ENCODE results near the gene IMMT. TPM values are rescaled to one million over a fixed set of nuclear protein-coding genes. Genes with fewer than 3 reads are reported as not detected.

IMMT gene
- total and polyA plus RNA-seq, 11 donors, result 62.0 to 315 (median 219) TPM

GRCh38 chr2:86233436-86233835 is 38.2 kb upstream of the IMMT start:
- no peak overlapping the region for H3K27ac ChIP-seq

GRCh38 chr2:86232910-86233309 is 37.6 kb upstream of the IMMT start:
- DNase-seq (no peak), ATAC-seq (no peak)
- no peaks in the 10 kb centered on the region for H3K27me3 ChIP-seq
- peaks cover 0 to 5% (median 0%) of the 10 kb centered on the region in 9 donors for H3K36me3 ChIP-seq
- no peak overlapping the region for H3K4me3 ChIP-seq
- H3K4me1 ChIP-seq, result peaks cover 0 to 21% (median 9%) of the 10 kb centered on the region in 12 donors
- WGBS, 4 donors, result 91 to 95% (median 93%) methylated on average over 6 of the region's 6 CpGs
- no peak overlapping the region for H3K27ac ChIP-seq
- intact Hi-C loops (cut with DNase I), result no loop called here
- no peaks in the 10 kb centered on the region for H3K9me3 ChIP-seq
- TF ChIP-seq CTCF (IDR thresholded peaks at IDR 0.05), result no peak
- no peak for TF ChIP-seq POLR2A (IDR thresholded peaks at IDR 0.05)

More at GRCh38 chr2:86233436-86233835, 38.2 kb upstream of the IMMT start:
- Histone ChIP-seq H3K4me1 (peaks cover 0 to 24% (median 9%) of the 10 kb centered on the region in 12 donors), H3K27me3 (no peaks in the 10 kb centered on the region), H3K4me3 (no peak overlapping the region), H3K9me3 (no peaks in the 10 kb centered on the region), H3K36me3 (peaks cover 0 to 5% (median 0%) of the 10 kb centered on the region in 9 donors)
- 51 to 78% (median 73%) methylated on average over 4 of the region's 4 CpGs for WGBS, 4 donors
- intact Hi-C loops (cut with DNase I), result no loop called here
- no peak for DNase-seq
- TF ChIP-seq CTCF (IDR thresholded peaks at IDR 0.05), result no peak
- no peak for TF ChIP-seq POLR2A (IDR thresholded peaks at IDR 0.05)
- no peak for ATAC-seq

- H3K4me1 ChIP-seq, result peaks cover 0 to 21% (median 9%) of the 10 kb centered on the region in 12 donors
- no peak for DNase-seq
- H3K9me3 ChIP-seq, result no peaks in the 10 kb centered on the region
- 87 to 90% (median 88%) methylated on average over 14 to 15 of the region's 15 CpGs for WGBS, 4 donors
- no peak for ATAC-seq
- intact Hi-C loops (cut with DNase I), result no loop called here
- no peak overlapping the region for H3K27ac ChIP-seq
- no peaks in the 10 kb centered on the region for H3K27me3 ChIP-seq
- peaks cover 0 to 5% (median 0%) of the 10 kb centered on the region in 9 donors for H3K36me3 ChIP-seq
- H3K4me3 ChIP-seq, result no peak overlapping the region
- TF ChIP-seq POLR2A (IDR thresholded peaks at IDR 0.05) (no peak), CTCF (IDR thresholded peaks at IDR 0.05) (no peak)
These were observed 37.1 kb upstream of the IMMT start for GRCh38 chr2:86232373-86232784.

DNA sequence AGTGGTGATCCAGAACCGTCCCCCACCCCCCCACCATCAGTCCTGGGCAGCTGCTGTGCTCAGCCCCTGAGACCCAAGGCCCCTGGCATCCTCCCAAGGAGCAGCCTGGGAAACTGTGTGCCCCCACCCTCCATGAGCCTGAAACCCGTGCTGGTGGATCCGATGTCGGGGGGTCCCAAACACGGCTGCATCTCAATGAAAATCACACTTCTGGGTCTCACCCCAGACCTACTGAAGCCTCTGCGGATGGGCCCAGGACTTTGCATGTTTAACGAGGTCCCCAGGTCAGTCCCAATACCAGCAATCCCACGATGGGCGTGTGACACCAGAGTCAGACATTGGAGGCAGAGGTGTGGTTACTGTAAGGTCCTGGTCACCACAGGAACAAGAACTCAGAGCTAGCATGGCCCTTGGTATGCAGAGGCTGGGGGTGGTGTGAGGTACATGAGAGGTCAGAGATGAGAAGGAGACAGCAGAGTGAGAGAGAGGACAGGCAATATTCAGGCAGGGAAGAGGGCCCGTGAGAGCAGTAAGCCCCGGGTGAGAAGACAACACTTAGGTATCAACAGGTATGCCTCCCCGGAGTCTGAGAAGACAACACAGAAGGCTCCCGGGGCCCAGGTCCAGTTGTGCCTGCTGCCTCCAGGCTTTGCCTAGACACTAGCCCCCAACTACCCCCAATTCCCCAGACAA is 36.6 kb upstream of the IMMT start:
- no peak overlapping the region for H3K4me3 ChIP-seq
- no peaks in the 10 kb centered on the region for H3K9me3 ChIP-seq
- H3K4me1 ChIP-seq, result peaks cover 0 to 22% (median 9%) of the 10 kb centered on the region in 12 donors
- no peaks in the 10 kb centered on the region for H3K27me3 ChIP-seq
- intact Hi-C loops (cut with DNase I), result no loop called here
- 81 to 89% (median 87%) methylated on average over 10 to 13 of the region's 13 CpGs for WGBS, 4 donors
- no peak overlapping the region for H3K27ac ChIP-seq
- TF ChIP-seq CTCF (IDR thresholded peaks at IDR 0.05) (no peak), POLR2A (IDR thresholded peaks at IDR 0.05) (no peak)
- H3K36me3 ChIP-seq, result peaks cover 0 to 5% (median 0%) of the 10 kb centered on the region in 9 donors
- DNase-seq, result peak in 1 of 5 donors; percentile 5
- no peak for ATAC-seq
